SK-N-MC (cell line): ENCODE results near the gene ZNF473.
"Not testable (repeated sequence)": the region's sequence is repeated elsewhere in the genome, so short reads cannot be mapped to it uniquely, and the experiment has no call there.

Source experiments
- DNase-seq: peaks from one replicate; pipeline ENCODE4 v3.0.0-alpha.2; 2011; ENCODE audit warnings: low read depth, low spot score
- H3K27ac ChIP-seq: fragments of 200-600 bp; sonication (generic); 2 replicates; pipeline ENCODE4 v1.5.1; 2016; ENCODE audit warnings: mixed run types
- H3K36me3 ChIP-seq: fragments of 200-600 bp; sonication (generic); 2 replicates; pipeline ENCODE4 v1.6.1; 2017; ENCODE audit warnings: antibody characterized with exemption, low read length, mixed read lengths; ENCODE audit not compliant: insufficient read depth
- H3K4me3 ChIP-seq: fragments of 200-600 bp; sonication (generic); 2 replicates; pipeline ENCODE4 v1.5.1; 2016
- H3K9ac ChIP-seq: fragments of 200-600 bp; sonication (generic); 2 replicates; pipeline ENCODE4 v1.8.0; 2017; ENCODE audit warnings: mixed run types, mixed read lengths; ENCODE audit not compliant: insufficient read length
- H3K9me3 ChIP-seq: fragments of 200-600 bp; sonication (generic); 2 replicates; pipeline ENCODE4 v1.6.1; 2017; ENCODE audit warnings: low read depth, mild to moderate bottlenecking, antibody characterized with exemption, low read length, moderate library complexity, mixed read lengths
- EZH2 ChIP-seq: fragments of 200-600 bp; sonication (generic); IDR thresholded peaks from one replicate; pipeline ENCODE4 v1.6.1; 2017; ENCODE audit warnings: antibody characterized with exemption
- FOXP2 ChIP-seq: optimal IDR thresholded peaks from 2 replicates; pipeline ENCODE3; 2011; ENCODE audit warnings: mild to moderate bottlenecking, moderate library complexity; ENCODE audit not compliant: insufficient read depth; ENCODE audit errors: extremely low read length, control extremely low read depth
- POLR2AphosphoS5 ChIP-seq: IDR thresholded peaks from 2 replicates; pipeline ENCODE4 v1.6.1; 2012; ENCODE audit warnings: mild to moderate bottlenecking, low read depth, low read length, borderline replicate concordance

ZNF473 gene

DNA sequence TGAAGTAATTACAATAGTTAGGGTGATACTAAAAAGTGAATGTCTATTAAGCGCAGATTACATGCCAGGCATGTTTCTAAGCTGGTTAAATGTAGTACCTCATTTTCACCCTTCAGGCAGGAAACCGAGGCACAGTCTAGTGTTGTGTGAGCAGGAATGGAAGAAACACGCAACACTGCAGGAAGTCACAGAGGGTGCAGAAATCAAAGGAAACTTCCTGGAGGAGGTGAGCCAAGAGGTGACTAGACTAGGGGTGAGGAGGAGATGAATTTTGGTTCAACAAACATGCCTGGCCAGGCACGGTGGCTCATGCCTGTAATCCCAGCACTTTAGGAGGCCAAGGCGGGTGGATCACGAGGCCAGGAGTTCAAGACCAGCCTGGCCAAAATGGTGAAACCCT is 41.8 kb downstream of the ZNF473 start:
- no peaks in the 10 kb centered on the region for H3K9me3 ChIP-seq
- TF ChIP-seq POLR2AphosphoS5 (no peak), EZH2 (no peak), FOXP2 (no peak)
- H3K27ac ChIP-seq, result no peak overlapping the region
- no peak overlapping the region for H3K4me3 ChIP-seq
- no peak for DNase-seq
- H3K9ac ChIP-seq, result no peak overlapping the region
- no peaks in the 10 kb centered on the region for H3K36me3 ChIP-seq

DNA sequence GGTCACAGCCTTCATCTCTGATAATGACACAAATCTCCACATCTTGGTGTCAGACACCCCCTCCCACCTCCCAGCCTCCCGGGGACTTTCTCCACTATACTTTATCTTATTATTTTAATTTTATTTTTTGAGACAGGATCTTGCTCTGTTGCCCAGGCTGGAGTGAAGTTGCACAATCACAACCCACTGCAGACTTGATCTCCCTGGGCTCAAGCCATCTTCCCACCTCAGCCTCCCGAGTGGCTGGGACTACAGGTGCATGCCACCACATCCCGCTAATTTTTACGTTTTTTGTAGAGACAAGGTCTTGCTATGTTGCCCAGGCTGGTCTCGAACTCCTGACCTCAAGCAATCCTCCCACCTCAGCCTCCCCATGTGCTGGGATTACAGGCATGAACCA is 42.6 kb downstream of the ZNF473 start:
- DNase-seq, H3K36me3 ChIP-seq, H3K9ac ChIP-seq, H3K4me3 ChIP-seq, H3K9me3 ChIP-seq, H3K27ac ChIP-seq: not testable (repeated sequence)

DNA sequence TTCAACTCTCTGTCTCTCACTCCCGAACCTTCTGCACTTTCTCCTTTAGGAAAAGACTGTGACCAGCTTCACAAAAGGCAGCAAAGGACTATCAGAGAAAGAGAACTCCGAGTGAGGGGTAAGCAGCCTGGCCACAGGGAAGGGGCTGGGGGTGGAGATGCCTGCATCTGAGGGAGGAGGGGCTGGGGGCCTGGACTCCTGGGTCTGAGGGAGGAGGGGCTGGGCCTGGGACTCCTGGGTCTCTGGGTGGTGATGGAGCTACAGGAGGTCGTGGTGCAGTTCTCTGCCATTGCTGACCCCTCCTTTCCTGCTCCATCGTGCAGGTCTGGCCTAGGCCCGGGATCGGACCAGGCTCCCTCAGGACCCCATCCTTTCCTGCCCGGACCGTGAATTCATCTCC is 49.3 kb downstream of the ZNF473 start:
- H3K9ac ChIP-seq, H3K9me3 ChIP-seq, H3K27ac ChIP-seq, H3K36me3 ChIP-seq, H3K4me3 ChIP-seq, DNase-seq: not testable (repeated sequence)

DNA sequence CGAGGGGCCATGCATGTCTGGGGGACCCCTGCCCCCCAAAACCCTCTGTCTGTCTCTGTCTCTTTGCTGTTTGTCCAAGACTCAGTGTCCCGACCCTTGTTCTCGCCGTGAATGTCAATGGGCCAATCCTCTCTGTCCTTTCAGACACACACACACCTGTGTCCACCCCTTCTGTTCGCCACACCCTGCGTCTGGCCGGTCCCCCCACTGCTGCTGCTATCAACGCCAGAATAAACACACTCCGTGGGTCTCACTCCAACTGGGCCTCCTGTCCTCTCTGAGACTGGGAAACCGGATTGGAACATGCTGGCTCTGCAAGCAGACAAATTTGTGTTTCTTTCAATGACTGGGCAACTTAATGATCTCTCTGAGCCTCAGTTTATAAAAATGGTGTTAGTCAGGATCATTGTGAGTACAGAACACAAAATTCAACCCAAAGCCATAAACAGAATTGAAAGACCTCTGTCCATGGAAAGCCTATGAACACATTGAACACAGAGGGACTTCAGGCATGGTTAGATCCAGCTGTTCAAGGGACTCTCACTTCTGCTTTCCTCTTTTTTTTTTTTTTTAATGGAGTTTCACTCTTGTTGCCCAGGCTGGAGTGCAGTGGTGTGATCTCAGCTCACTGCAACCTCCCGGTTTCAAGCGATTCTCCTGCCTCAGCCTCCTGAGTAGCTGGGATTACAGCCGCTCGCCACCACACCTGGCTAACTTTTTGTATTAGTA is 50.0 kb downstream of the ZNF473 start:
- not testable (repeated sequence) for DNase-seq, H3K36me3 ChIP-seq, H3K9ac ChIP-seq, H3K4me3 ChIP-seq, H3K27ac ChIP-seq, H3K9me3 ChIP-seq

DNA sequence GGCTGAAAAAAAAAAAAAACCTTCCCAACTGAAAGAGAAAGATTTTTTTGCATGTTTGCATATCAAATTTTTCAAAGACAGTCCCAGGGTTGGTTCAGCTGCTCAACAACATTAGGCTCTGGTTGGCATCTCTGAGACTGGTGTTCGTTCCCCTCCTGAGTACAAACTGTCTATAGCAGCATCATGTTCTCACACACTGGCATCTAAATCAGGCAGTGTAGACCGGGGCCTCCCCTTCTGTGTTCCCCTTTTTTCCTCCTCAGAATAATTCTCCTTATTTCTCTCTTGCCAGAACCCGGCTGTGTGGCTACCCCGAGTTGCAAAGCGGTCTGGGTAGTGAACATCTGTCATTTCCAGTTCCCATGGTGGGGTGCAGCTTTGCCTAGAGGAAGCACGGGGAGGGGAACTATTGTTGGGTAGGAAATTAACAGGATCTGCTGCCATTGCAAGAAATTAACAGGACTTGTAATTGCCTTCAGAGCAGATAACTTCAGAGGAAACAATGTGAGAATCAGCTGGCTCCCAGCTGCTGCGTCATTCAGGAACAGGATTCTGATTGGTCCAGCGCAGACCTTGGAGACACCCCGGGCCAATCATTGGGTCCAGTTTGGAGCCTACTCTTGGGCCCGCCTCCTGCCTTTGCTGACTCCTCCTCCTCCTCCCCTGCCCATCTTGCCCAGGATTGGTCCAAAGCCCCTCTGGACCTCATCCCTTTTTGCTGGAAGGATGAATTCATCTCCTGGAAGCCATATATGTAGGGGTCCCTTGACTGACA is 51.0 kb downstream of the ZNF473 start:
- not testable (repeated sequence) for H3K9ac ChIP-seq, H3K27ac ChIP-seq, H3K36me3 ChIP-seq, DNase-seq, H3K9me3 ChIP-seq, H3K4me3 ChIP-seq

DNA sequence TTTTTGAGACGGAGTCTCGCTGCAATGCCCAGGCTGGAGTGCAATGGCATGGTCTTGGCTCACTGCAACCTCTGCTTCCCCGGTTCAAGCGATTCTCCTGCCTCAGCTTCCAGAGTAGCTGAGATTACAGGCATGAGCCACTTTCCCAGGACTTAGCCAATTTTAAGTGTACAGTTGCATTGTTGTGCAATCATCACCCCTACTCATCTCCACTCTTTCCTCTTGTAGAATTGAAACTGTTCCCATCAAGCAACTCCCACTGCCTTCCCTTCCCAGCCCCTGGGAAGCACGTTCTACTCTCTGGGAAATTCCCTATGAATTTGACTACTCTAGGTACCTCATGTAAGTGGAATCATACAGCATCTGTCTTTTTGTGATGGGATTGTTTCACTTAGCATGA is 53.2 kb downstream of the ZNF473 start:
- H3K9me3 ChIP-seq, H3K27ac ChIP-seq, H3K4me3 ChIP-seq, H3K9ac ChIP-seq, H3K36me3 ChIP-seq, DNase-seq: not testable (repeated sequence)

DNA sequence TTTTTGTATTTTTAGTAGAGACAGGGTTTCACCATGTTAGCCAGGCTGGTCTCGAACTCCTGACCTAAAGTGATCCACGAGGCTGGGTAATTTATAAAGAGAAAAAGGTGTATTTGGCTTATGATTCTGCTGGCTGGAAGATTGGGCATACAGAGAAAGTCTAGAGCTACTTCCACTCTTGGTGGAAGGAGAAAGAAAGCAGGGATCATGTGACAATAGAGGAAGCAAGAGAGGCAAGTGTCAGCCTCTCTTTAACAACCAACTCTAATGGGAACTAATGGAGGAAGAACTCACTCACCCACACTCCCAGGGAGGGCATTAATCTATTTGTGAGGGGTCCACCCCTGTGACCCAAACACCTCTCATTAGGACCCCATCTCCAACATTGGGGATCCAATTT is 58.6 kb downstream of the ZNF473 start:
- H3K9ac ChIP-seq, H3K27ac ChIP-seq, H3K9me3 ChIP-seq, DNase-seq, H3K4me3 ChIP-seq, H3K36me3 ChIP-seq: not testable (repeated sequence)

DNA sequence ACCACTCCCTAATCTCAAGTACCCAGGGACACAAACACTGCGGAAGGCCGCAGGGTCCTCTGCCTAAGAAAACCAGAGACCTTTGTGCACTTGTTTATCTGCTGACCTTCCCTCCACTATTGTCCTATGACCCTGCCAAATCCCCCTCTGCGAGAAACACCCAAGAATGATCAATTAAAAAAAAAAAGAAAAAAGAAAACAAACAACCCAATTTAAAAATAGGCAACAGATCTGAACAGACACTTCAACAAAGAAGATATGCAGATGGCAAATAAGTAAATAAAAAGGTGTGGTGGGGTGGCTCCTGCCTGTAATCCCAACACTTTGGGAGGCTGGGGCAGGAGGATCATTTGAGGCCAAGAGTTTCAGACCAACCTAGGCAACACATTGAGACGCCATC is 61.3 kb downstream of the ZNF473 start:
- H3K9ac ChIP-seq, H3K27ac ChIP-seq, H3K36me3 ChIP-seq, H3K9me3 ChIP-seq, H3K4me3 ChIP-seq, DNase-seq: not testable (repeated sequence)

DNA sequence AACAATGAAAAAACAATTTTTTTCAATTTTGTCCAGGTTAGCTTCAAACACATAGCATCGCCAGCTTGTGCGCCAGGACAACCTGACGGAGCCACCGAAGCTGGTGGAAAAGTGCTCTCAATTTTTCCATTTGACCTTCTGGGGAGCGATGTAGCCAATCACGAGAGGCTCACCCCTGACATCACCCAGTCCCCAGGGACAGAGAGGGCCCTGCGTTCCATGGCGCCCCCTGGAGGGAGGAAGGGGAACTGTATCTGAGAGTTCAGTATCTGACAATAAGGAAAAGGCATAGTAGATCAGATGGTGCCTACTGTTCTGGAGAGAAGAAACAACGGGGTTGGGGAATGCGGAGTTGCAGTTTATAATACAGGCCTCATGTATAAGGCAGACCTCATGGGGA is 64.9 kb downstream of the ZNF473 start:
- not testable (repeated sequence) for DNase-seq, H3K4me3 ChIP-seq, H3K9me3 ChIP-seq, H3K27ac ChIP-seq, H3K36me3 ChIP-seq, H3K9ac ChIP-seq

DNA sequence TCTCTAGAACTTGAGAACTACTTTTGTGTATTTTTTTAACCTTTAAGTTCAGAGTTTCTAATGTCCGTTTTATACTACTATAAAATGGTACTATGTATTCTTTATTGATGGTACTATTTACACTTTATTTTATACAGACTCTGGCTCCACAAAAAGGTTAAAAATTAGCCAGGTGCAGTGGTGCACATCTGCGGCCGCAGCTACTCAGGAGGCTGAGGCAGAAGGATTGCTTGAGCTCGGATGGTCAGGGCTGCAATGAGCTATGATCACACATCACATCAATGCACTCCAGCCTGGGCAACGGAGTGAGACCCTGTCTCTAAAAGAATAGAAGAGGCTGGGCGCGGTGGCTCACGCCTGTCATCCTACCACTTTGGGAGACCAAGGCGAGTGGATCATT is 66.0 kb downstream of the ZNF473 start:
- H3K9ac ChIP-seq, H3K4me3 ChIP-seq, DNase-seq, H3K27ac ChIP-seq, H3K36me3 ChIP-seq, H3K9me3 ChIP-seq: not testable (repeated sequence)

DNA sequence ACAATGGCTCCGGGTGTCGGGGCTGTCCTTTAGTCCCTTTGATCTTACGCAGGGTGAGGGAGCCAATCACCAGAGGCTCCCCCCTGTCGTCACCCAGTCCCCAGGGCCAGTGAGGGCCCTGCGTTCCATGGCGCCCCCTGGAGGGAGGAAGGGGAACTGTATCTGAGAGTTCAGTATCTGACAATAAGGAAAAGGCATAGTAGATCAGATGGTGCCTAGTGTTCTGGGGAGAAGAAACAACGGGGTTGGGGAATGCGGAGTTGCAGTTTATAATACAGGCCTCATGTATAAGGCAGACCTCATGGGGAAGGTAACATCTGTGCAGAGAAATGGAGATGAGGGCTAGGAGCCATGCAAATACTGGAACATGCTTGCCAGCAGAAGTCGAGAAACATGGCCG is 66.8 kb downstream of the ZNF473 start:
- H3K9ac ChIP-seq, H3K4me3 ChIP-seq, DNase-seq: not testable (repeated sequence)

DNA sequence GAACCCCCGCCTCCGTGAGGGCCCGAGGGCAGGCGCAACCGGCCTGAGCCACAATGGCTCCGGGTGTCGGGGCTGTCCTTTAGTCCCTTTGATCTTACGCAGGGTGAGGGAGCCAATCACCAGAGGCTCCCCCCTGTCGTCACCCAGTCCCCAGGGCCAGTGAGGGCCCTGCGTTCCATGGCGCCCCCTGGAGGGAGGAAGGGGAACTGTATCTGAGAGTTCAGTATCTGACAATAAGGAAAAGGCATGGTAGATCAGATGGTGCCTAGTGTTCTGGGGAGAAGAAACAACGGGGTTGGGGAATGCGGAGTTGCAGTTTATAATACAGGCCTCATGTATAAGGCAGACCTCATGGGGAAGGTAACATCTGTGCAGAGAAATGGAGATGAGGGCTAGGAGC is 72.1 kb downstream of the ZNF473 start:
- not testable (repeated sequence) for H3K9ac ChIP-seq, DNase-seq, H3K36me3 ChIP-seq

More for the DNA sequence above, 66.8 kb downstream of the ZNF473 start:
- not testable (repeated sequence) for H3K27ac ChIP-seq, H3K9me3 ChIP-seq, H3K36me3 ChIP-seq

DNA sequence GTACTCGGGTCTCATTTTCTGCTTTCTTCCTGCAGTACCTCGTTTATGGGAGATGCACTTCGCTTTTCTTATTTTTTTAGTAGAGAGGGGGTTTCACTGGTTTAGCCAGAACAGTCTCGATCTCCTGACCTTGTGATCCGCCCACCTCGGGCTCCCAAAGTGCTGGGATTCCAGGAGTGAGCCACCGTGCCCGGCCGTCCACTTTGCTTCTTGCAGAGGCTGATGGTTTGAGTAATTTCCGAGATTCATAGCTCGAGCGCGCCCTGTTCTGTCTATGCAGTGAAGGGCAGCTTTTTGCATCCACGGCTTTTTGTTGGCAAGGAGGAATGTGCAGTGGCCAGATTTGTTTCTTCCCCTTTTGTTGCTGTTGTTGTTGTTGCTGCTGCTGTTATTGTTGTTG is 73.1 kb downstream of the ZNF473 start:
- not testable (repeated sequence) for DNase-seq, H3K36me3 ChIP-seq, H3K9ac ChIP-seq, H3K9me3 ChIP-seq, H3K4me3 ChIP-seq, H3K27ac ChIP-seq

More for the DNA sequence above, 72.1 kb downstream of the ZNF473 start:
- not testable (repeated sequence) for H3K4me3 ChIP-seq, H3K27ac ChIP-seq, H3K9me3 ChIP-seq

DNA sequence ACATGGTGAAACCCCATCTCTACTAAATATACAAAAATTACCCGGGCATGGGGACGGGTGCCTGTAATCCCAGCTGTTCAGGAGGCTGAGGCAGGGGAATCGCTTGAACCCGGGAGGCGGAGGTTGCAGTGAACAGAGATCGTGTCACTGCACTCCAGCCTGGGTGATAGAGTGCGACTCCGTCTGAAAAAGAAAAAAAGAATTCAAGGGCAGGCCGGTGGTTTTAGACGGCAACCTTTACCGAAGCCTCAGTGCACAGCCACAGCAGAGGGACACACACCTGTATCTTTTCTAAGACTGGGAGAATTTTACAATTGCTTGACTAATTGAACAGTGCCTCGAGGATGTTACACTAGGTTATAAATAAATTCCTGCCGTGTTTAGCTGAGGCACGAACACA is 73.9 kb downstream of the ZNF473 start:
- H3K27ac ChIP-seq, H3K9ac ChIP-seq: not testable (repeated sequence)

More for the DNA sequence above, 73.9 kb downstream of the ZNF473 start:
- not testable (repeated sequence) for H3K4me3 ChIP-seq, DNase-seq, H3K36me3 ChIP-seq, H3K9me3 ChIP-seq
